WI38 (cell line): ENCODE data around the gene AURKB.
"Not testable (repeated sequence)": the region's sequence is repeated elsewhere in the genome, so short reads cannot be mapped to it uniquely, and the experiment has no call there.

Experiments
- H3K4me3 ChIP-seq: 2 replicates; pipeline ENCODE4 v1.5.1; 2011; ENCODE audit warnings: low read depth, mild to moderate bottlenecking, control low read depth, low read length
- TF ChIP-seq, protein P1 (sequence below): IDR thresholded peaks from 2 replicates; pipeline ENCODE4 v1.5.1; 2012; ENCODE audit warnings: low read depth, mild to moderate bottlenecking, control low read depth, low read length

The AURKB gene

DNA sequence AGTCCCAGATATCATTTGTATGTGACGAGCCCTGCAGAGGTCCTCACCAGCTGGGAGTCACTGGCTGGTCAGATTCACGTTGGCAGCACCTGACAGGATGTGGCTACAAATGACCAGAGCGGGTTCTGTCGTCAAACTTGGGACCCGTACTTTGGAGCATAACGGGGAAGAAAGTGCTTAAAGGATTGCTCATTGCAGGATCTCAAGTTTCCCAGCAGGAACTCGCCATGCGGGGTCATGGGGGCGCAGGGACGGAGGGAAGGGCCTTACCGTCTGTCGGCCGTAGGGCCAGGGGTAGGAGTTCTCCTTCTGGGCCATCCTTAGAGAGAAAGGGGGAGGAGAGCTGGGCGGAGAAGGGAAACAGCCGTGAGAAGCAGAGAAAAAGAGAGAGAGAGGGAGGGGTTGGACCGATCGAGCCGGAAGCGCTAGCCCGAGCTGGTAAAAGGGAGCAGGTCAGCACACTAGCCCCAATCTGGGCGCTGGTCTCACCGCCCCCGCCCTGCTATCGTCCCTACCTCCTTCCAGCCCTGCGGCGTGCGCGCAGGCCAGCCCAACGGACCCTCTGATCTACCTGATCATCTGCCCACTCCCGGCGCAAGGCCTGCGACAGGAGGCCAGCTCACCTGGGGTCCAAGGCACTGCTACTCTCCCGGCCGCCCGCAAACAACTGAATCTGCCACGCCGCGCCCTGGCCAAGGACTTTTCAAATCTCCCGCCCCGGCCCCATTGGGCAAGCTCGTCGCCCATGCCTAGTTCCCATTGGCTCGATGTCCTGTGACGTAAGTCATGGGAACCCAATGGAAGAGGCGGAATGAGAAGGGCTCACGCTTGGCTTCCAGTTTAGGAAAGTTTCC lies at the start of gene AURKB:
TSS of gene AURKB (minus strand) at position 669 of the 854 bp plus-strand sequence. CDS start at position 318, 351 bp downstream.
- TF ChIP-seq, protein P1, sequence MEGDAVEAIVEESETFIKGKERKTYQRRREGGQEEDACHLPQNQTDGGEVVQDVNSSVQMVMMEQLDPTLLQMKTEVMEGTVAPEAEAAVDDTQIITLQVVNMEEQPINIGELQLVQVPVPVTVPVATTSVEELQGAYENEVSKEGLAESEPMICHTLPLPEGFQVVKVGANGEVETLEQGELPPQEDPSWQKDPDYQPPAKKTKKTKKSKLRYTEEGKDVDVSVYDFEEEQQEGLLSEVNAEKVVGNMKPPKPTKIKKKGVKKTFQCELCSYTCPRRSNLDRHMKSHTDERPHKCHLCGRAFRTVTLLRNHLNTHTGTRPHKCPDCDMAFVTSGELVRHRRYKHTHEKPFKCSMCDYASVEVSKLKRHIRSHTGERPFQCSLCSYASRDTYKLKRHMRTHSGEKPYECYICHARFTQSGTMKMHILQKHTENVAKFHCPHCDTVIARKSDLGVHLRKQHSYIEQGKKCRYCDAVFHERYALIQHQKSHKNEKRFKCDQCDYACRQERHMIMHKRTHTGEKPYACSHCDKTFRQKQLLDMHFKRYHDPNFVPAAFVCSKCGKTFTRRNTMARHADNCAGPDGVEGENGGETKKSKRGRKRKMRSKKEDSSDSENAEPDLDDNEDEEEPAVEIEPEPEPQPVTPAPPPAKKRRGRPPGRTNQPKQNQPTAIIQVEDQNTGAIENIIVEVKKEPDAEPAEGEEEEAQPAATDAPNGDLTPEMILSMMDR, result no peak
- H3K4me3 ChIP-seq, result peak within 1 kb of the TSS; percentile 79

GRCh38 chr17:8257801-8258200 lies 47.4 kb upstream of the AURKB start:
- no peak overlapping the region for H3K4me3 ChIP-seq
- TF ChIP-seq, protein P1, result no peak

- TF ChIP-seq, protein P1, result no peak
These were observed 46.3 kb upstream of the AURKB start for GRCh38 chr17:8256691-8257090.

DNA sequence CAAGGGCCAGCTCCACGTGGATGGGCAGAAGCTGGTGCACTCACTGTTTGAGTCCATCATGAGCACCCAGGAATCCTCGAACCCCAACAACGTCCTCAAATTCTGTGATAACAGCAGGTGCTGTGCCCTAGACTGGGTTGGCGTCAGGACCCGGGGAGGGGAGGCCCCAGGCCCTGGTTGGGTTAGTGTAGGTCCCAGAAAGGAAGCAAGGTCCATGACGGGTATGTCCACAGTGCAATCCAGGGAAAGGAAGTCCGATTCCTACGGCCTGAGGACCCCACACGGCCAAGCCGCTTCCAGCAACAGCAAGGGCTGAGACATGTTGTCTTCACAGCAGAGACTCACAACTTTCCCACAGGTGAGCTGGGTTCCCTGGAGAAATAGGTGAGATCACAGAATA lies 45.9 kb upstream of the AURKB start:
- TF ChIP-seq, protein P1, result no peak
- no peak overlapping the region for H3K4me3 ChIP-seq

More at GRCh38 chr17:8256691-8257090, 46.3 kb upstream of the AURKB start:
- no peak overlapping the region for H3K4me3 ChIP-seq

GRCh38 chr17:8255499-8255898 lies 45.1 kb upstream of the AURKB start:
- TF ChIP-seq, protein P1, result no peak

GRCh38 chr17:8254881-8255280 lies 44.5 kb upstream of the AURKB start:
- H3K4me3 ChIP-seq, result no peak overlapping the region
- TF ChIP-seq, protein P1, result no peak

More at GRCh38 chr17:8255499-8255898, 45.1 kb upstream of the AURKB start:
- no peak overlapping the region for H3K4me3 ChIP-seq

GRCh38 chr17:8253801-8254200 lies 43.4 kb upstream of the AURKB start:
- TF ChIP-seq, protein P1, result peak; percentile 24; the same call in 1 of the 2 replicates

GRCh38 chr17:8251411-8251810 lies 41.0 kb upstream of the AURKB start:
- not testable (repeated sequence) for H3K4me3 ChIP-seq

More at GRCh38 chr17:8253801-8254200, 43.4 kb upstream of the AURKB start:
- no peak overlapping the region for H3K4me3 ChIP-seq
